Cardiac fibroblast (primary cell): ENCODE results near the gene AHCYL2.

Source experiments
- DNase-seq, 2 donors: peaks; one replicate each; pipeline versions ENCODE4 v3.0.0 to v3.0.0-alpha.2; 2010; ENCODE audit warnings: low read depth in 2 of 2
- H3K4me3 ChIP-seq, 2 donors: replicated peaks in 1 of 2; 1 replicate in 1 of 2; 2 replicates in 1 of 2; pipeline ENCODE4 v1.5.1; 2011; ENCODE audit warnings: low read depth in 2 of 2, low read length in 2 of 2, mild to moderate bottlenecking in 2 of 2, moderate library complexity in 1 of 2
- CTCF ChIP-seq: IDR thresholded peaks from one replicate; pipeline ENCODE4 v1.5.1; 2011; ENCODE audit warnings: low read depth, mild to moderate bottlenecking, low read length, inconsistent platforms

AHCYL2 gene

DNA sequence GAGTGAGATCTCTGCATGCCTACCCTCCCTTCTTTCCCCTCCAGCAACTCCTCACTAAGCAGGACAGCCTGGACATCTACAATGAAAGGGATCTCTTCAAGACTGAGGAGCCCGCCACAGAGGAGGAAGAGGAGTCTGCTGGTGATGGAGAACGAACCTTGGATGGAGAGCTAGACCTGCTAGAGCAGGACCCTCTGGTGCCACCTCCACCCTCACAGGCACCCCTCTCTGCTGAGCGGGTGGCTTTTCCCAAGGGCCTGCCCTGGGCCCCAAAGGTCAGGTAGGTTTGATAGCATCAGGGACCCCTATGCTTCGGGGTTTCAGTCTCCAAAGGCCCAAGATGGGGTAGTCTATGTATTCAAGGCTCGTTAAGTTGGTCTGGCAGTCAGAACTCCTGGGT lies 233.3 kb downstream of the AHCYL2 start:
- no peak for DNase-seq
- no peak for TF ChIP-seq CTCF
- H3K4me3 ChIP-seq = no peak overlapping the region

DNA sequence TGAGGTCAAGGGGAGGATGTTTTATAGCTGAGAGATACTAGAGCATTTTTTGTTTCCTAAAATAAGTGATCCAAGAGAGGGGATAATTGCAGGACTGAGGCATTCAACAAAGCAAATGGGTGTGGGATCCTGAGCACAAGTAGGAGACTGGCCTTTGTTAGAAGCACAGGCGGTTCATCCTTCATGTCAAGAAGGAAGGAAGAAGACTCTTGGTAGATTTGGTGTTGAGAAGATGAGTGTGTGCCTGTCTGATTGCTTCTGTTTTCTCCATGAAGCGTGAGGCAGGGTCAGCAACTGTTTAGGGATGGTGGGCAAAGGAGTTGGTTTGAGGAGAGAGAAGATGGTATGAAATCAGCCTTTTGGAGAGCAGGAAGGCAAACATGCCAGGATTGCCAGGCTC lies 237.0 kb downstream of the AHCYL2 start:
- TF ChIP-seq CTCF = no peak
- no peak for DNase-seq
- H3K4me3 ChIP-seq = no peak overlapping the region

- no peak for DNase-seq
- no peak for TF ChIP-seq CTCF
- no peak overlapping the region for H3K4me3 ChIP-seq
Measured at GRCh38 chr7:129462420-129462819, 237.6 kb downstream of the AHCYL2 start.

DNA sequence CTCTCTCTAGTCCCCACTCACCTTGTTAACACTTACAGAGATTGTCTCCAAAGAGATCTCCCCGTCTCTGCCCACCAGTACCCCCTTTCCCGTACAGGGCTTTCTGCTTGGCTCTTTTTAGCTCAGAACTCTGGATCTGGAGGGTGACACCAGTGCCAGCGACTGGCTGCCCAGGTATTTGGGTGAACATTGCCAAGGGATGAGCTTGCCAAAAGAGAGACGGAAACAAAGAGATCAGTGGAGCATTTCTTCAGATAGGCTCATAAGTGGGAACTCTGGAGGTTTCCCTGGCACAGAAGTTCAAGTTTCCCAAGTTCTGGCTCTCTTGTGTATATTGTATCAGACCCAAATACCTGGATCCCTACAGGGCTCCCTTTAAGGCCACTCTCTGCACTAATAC lies 239.4 kb downstream of the AHCYL2 start:
- DNase-seq = no peak
- TF ChIP-seq CTCF = no peak

GRCh38 chr7:129465080-129465479 lies 240.2 kb downstream of the AHCYL2 start:
- H3K4me3 ChIP-seq = no peak overlapping the region
- TF ChIP-seq CTCF = no peak
- no peak for DNase-seq

More for the DNA sequence above, 239.4 kb downstream of the AHCYL2 start:
- no peak overlapping the region for H3K4me3 ChIP-seq

DNA sequence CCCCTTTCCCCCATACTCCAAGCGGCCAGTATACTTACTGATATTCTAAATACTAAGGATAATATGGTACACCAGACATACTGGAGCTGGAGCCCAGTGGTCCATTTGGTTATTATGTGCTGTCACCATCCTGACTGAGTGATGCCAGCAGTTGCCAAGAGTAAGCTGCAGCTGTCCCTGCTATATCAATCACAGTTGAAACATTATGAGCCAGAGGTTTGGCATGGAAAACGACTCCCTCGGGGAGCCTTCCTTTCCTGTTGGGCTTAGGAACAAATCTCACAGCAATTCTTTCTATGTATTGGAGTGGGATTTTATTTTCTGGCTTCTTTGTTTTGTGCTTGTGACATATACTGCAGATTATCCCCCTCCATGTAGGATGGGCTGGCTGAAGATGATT lies 242.0 kb downstream of the AHCYL2 start:
- no peak overlapping the region for H3K4me3 ChIP-seq
- no peak for TF ChIP-seq CTCF
- no peak for DNase-seq

DNA sequence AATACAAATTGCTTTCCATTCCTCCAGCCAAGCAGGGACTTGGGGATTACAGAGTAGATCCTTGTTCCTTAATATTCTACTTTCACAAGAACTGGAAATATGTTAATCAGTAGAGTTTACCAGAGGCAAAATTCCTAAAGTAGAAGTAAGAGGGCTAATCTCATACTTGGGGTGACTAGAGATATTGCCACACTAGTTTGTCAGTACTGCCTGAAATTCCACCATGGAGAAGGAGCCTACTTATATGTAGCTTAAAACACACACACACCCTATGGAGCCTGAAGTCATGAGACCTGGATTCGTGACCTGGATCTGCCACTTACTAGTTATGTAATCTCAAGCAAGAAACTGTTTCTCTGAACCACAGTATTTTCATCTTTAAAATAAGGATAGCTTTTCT lies 243.3 kb downstream of the AHCYL2 start:
- DNase-seq = peak; percentile 34 to 65
- no peak for TF ChIP-seq CTCF
- no peak overlapping the region for H3K4me3 ChIP-seq
